Activated CD4-positive, alpha-beta memory T cell treated with anti-CD3 and anti-CD28 coated beads for 36 hours (primary cell): ENCODE measurements around the gene IL6R. TPM values are rescaled to one million over a fixed set of nuclear protein-coding genes. Genes with fewer than 3 reads are reported as not detected.

Experiments used
- CTCF ChIA-PET: fragments of 350-600 bp; sonication (Branson Sonifier 250); formaldehyde crosslinking; loops from one replicate; lab custom pipeline; 2021; ENCODE audit warnings: antibody characterized with exemption, inconsistent platforms; lab: Charles Lee
- POLR2A ChIA-PET: fragments of 350-600 bp; sonication (Branson Sonifier 250); formaldehyde crosslinking; loops from one replicate; lab custom pipeline; 2021; ENCODE audit warnings: antibody characterized with exemption; lab: Charles Lee
- DNase-seq: peaks from one replicate; pipeline ENCODE4 v3.0.0-alpha.2; 2020
- H3K27ac Mint-ChIP-seq: one replicate; pipeline ENCODE4 v1.8.0; 2021; ENCODE audit warnings: mixed read lengths
- H3K27me3 Mint-ChIP-seq: one replicate; pipeline ENCODE4 v1.8.0; 2021; ENCODE audit warnings: mixed read lengths
- H3K36me3 Mint-ChIP-seq: one replicate; pipeline ENCODE4 v1.8.0; 2021; ENCODE audit warnings: mixed read lengths
- H3K4me1 Mint-ChIP-seq: one replicate; pipeline ENCODE4 v1.8.0; 2021; ENCODE audit warnings: low read depth, mixed read lengths
- H3K4me3 Mint-ChIP-seq: one replicate; pipeline ENCODE4 v1.8.0; 2021; ENCODE audit warnings: mild to moderate bottlenecking, mixed read lengths
- H3K9me3 Mint-ChIP-seq: one replicate; pipeline ENCODE4 v1.8.0; 2021; ENCODE audit warnings: mixed read lengths
- intact Hi-C: fragments of 100-400 bp; cut with micrococcal nuclease; formaldehyde crosslinking; loops from one replicate; pipeline ENCODE4 v1.15.1; 2023
- total RNA-seq, 2 experiments: library from RNA; stranded (reverse); gene quantifications; one replicate each; pipeline ENCODE4 v1.2.3, GENCODE V29; 2021

Gene IL6R
- total RNA-seq, 2 experiments from 2014 or later: 30.2 to 30.5 TPM

GRCh38 chr1:154391086-154391770, 13.9 kb upstream of the IL6R start:
- ChIA-PET CTCF (interaction anchor here (1.0 kb wide), 1 partner anchor 12 kb away, joined by 3 read pairs; no protein-coding TSS in a partner anchor), POLR2A (no interaction called here)
- H3K4me1 Mint-ChIP-seq: peaks cover 22% of the 10 kb centered on the region
- DNase-seq: no peak
- intact Hi-C loops: no loop called here
- no peaks in the 10 kb centered on the region for H3K9me3 Mint-ChIP-seq
- no peak overlapping the region for H3K27ac Mint-ChIP-seq
- no peaks in the 10 kb centered on the region for H3K36me3 Mint-ChIP-seq
- H3K4me3 Mint-ChIP-seq: no peak overlapping the region
- H3K27me3 Mint-ChIP-seq: no peaks in the 10 kb centered on the region

DNA sequence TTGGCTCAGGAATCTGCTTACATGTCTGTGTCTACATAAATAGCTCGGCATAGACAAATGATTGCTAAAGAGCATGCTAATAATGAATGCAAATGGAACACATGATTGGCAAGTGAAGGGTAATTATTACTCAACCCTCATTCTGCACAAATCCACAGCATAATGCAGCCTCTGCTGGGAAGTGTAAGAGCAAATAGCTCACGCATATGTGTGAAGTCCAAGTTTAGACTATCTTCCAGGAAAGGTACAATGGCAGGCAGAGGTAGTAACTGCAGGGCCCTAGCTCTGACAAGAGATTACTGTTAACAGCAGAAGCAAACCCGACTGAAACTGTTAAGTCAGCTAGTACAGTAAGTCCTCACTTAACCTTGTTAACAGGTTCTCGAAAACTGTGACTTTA, 7.0 kb upstream of the IL6R start:
- Mint-ChIP-seq H3K4me3 (peak overlapping the region; percentile 51), H3K27me3 (no peaks in the 10 kb centered on the region), H3K27ac (peak overlapping the region; percentile 74), H3K4me1 (peaks cover 44% of the 10 kb centered on the region), H3K9me3 (no peaks in the 10 kb centered on the region), H3K36me3 (no peaks in the 10 kb centered on the region)
- POLR2A ChIA-PET: interaction anchor here (0.6 to 1.5 kb wide), 4 partner anchors 12 to 56 kb away, joined by 3 to 10 read pairs (median 5); no protein-coding TSS in a partner anchor
- no peak for DNase-seq
- intact Hi-C loops: loop anchor here (1.0 to 5.0 kb wide), 2 partner anchors 12 to 34 kb away; no protein-coding TSS in a partner anchor
- CTCF ChIA-PET: interaction anchor here (0.7 to 2.1 kb wide), 7 partner anchors 9 to 619 kb away, joined by 3 to 10 read pairs (median 4); no protein-coding TSS in a partner anchor

- ChIA-PET POLR2A (interaction anchor here (1.2 to 1.5 kb wide), 2 partner anchors 12 to 16 kb away, joined by 6 to 10 read pairs; no protein-coding TSS in a partner anchor), CTCF (interaction anchor here (0.6 to 2.1 kb wide), 9 partner anchors 9 to 619 kb away, joined by 3 to 10 read pairs (median 4); no protein-coding TSS in a partner anchor)
- Mint-ChIP-seq H3K36me3 (no peaks in the 10 kb centered on the region), H3K27me3 (no peaks in the 10 kb centered on the region), H3K4me3 (peak overlapping the region; percentile 37), H3K4me1 (peaks cover 49% of the 10 kb centered on the region), H3K9me3 (no peaks in the 10 kb centered on the region), H3K27ac (peak overlapping the region; percentile 74)
- intact Hi-C loops: loop anchor here (1.0 to 5.0 kb wide), 2 partner anchors 12 to 34 kb away; no protein-coding TSS in a partner anchor
- no peak for DNase-seq
Observed at GRCh38 chr1:154398678-154399077, 6.5 kb upstream of the IL6R start.

DNA sequence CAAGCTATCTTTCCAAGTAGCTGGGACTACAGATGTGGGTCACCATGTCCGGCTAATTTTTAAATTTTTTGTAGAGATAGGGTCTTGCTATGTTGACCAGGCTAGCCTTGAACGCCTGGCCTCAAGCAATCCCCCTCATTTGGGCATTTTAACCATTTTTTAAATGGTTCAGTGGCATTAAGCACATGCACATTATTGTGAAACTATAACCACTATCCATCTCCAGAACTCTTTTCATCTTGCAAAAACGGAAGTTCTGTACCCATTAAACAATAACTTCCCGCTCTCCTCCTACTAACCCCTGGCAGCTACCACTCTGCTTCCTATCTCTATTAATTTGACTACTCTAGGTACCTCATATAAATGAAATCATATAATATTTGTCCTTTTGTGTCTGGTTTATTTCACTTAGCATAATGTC, 4.8 kb upstream of the IL6R start:
- ChIA-PET POLR2A (interaction anchor here (2.1 kb wide), 1 partner anchor 14 kb away, joined by 11 read pairs; no protein-coding TSS in a partner anchor), CTCF (interaction anchor here (1.1 kb wide), 1 partner anchor 146 kb away, joined by 3 read pairs; no protein-coding TSS in a partner anchor)
- H3K4me3 Mint-ChIP-seq: no peak overlapping the region
- no peak for DNase-seq
- peaks cover 64% of the 10 kb centered on the region for H3K4me1 Mint-ChIP-seq
- H3K27me3 Mint-ChIP-seq: no peaks in the 10 kb centered on the region
- H3K9me3 Mint-ChIP-seq: no peaks in the 10 kb centered on the region
- intact Hi-C loops: no loop called here
- H3K27ac Mint-ChIP-seq: peak overlapping the region; percentile 28
- H3K36me3 Mint-ChIP-seq: no peaks in the 10 kb centered on the region

GRCh38 chr1:154402409-154402921, 2.7 kb upstream of the IL6R start:
- CTCF ChIA-PET: interaction anchor here (0.7 to 1.6 kb wide), 7 partner anchors 11 to 77 kb away, joined by 3 to 11 read pairs (median 4); partner anchors contain the start of gene ATP8B2
- POLR2A ChIA-PET: interaction anchor here (0.5 to 0.9 kb wide), 2 partner anchors 12 to 49 kb away, joined by 3 read pairs; no protein-coding TSS in a partner anchor
- Mint-ChIP-seq H3K27ac (peak overlapping the region; percentile 54), H3K27me3 (no peaks in the 10 kb centered on the region), H3K36me3 (no peaks in the 10 kb centered on the region), H3K4me1 (peaks cover 69% of the 10 kb centered on the region), H3K4me3 (no peak overlapping the region), H3K9me3 (no peaks in the 10 kb centered on the region)
- DNase-seq: no peak
- intact Hi-C loops: no loop called here

DNA sequence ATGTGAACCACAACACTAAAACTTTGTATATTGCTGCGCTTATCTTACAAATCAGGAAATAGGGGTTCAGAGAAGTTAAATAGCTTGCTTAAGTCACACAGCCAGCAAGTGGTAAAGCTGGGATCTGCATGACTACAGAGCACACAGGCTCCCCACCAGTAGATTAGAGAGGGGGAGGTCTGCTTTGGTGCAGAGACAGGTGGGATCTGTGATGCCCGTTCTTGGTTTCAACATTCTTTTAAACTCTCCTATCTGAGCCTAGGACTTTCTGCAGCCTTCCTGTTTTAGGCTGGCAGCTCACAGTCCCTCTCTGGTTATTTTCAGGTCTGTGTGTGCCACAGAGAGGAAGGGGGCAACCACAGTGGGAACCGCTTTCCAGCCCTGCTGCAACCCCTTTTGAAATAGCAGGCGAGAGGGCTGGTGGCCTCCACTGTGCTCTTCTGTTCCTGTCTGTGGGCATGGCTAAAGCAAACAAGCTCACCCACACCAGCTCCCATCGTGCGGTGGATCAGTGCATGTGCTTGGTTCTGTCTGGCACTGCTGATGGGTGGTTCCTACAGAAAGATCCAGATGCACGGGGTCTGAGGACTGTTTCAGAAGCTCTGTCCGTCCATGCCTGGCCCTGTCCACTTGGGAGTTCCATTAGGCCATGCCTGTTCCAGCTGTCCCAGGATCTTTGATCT, 1.7 kb upstream of the IL6R start:
- Mint-ChIP-seq H3K9me3 (no peaks in the 10 kb centered on the region), H3K27ac (peak overlapping the region; percentile 79), H3K4me1 (peaks cover 71% of the 10 kb centered on the region), H3K4me3 (peak overlapping the region; percentile 16), H3K27me3 (no peaks in the 10 kb centered on the region), H3K36me3 (peaks cover 1% of the 10 kb centered on the region)
- ChIA-PET POLR2A (interaction anchor here (0.5 to 4.1 kb wide), 5 partner anchors 8 to 49 kb away, joined by 3 to 19 read pairs (median 4); no protein-coding TSS in a partner anchor), CTCF (interaction anchor here (0.6 to 2.1 kb wide), 15 partner anchors 9 to 78 kb away, joined by 3 to 11 read pairs (median 4); partner anchors contain the start of gene ATP8B2)
- peak; percentile 50 for DNase-seq
- intact Hi-C loops: no loop called here

DNA sequence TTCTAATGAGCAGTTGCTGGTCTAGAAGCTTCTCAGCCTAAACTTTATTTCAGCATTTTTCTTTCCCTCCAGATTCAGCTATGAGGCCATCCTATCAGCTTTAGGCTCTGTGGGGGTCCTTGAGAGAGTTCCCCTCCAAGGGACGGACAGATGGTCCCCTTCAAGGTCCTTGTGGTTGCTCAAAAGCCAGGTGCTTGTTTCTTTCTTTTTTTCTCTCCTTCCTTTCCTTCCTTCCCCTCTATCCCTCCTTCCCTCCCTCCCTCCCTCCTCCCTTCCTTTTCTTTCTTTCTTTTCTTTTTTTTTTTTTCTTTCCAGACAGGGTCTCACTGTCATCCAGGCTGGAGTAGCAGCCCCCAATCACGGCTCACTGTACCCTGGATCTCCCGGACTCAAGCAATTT, 1.2 kb upstream of the IL6R start:
- POLR2A ChIA-PET: interaction anchor here (0.6 to 4.1 kb wide), 3 partner anchors 8 to 18 kb away, joined by 4 to 19 read pairs (median 6); no protein-coding TSS in a partner anchor
- Mint-ChIP-seq H3K27me3 (no peaks in the 10 kb centered on the region), H3K27ac (peak overlapping the region; percentile 79), H3K4me3 (peak overlapping the region; percentile 16), H3K4me1 (peaks cover 71% of the 10 kb centered on the region), H3K9me3 (no peaks in the 10 kb centered on the region), H3K36me3 (peaks cover 1% of the 10 kb centered on the region)
- intact Hi-C loops: loop anchor here (1.0 kb wide), 1 partner anchor 18 kb away; no protein-coding TSS in a partner anchor
- DNase-seq: no peak
- CTCF ChIA-PET: interaction anchor here (0.6 to 2.1 kb wide), 10 partner anchors 11 to 78 kb away, joined by 3 to 11 read pairs (median 4); partner anchors contain the start of gene ATP8B2

DNA sequence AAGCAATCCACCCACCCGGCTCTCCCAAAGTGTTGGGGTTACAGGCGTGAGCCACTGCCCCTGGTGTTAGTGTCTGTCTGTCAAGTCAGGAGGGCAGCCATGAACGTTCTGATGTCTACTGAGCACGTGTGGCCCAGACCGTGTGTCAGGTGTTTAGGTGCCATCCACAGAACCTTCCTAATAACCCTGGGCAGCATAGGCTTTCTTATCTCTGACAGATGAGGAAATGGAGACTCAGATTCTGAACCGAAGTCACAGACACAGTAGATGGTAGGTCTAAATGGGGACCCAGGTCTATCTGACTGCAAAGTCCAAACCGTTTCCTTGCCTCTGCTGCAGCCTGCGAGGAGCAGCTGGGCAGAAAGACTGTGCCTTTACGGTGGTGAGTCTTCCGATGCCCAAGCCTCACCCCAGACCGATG, 622 bp upstream of the IL6R start:
- Mint-ChIP-seq H3K9me3 (no peaks in the 10 kb centered on the region), H3K27me3 (no peaks in the 10 kb centered on the region), H3K4me1 (peaks cover 76% of the 10 kb centered on the region), H3K4me3 (peak overlapping the region; percentile 92), H3K27ac (peak overlapping the region; percentile 79), H3K36me3 (peaks cover 1% of the 10 kb centered on the region)
- no peak for DNase-seq
- POLR2A ChIA-PET: interaction anchor here (4.1 kb wide), 1 partner anchor 18 kb away, joined by 19 read pairs; no protein-coding TSS in a partner anchor
- intact Hi-C loops: loop anchor here (1.0 kb wide), 1 partner anchor 18 kb away; no protein-coding TSS in a partner anchor
- CTCF ChIA-PET: interaction anchor here (0.6 to 2.1 kb wide), 5 partner anchors 10 to 63 kb away, joined by 3 to 6 read pairs (median 3); no protein-coding TSS in a partner anchor

DNA sequence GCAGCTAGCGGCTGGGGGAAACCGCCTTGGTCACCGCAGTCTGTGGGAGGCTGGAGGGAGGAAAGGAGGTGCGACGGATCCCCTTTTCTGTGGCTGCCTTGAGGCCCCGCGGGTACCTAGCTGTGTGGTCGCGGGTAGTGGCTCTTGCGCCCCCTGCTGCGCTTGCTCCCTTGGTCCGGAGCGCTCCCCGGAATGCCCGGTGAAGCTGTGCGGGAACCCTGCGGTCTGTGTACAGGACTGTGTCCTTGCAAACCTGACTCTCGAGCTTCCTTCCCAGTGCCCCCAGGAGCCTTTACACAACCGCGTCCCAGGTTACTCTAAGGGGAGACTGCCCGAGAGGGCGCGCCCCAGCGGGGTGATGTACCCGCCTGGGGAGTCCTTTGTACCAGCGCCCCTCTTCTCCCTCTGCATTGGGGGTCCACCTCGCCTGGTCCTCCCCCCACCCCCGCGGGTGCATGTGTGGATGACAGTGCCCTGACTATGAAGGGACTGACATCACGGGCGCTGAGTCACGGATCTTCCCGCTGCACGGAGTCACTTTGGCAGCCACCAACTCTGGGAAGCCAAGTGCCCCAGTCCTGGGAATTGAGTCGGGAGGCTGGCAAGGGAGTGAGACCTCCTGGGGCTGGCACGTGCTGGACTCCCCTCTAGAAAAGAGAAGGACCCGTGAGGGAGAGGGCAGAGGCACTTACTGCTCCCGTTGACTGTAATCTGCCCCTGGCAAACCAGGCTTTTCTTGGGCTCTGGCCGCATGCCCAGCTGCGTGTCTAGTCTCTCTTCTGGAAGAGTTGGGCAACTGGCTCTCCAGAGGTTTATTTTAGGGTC, 816 bp downstream of the IL6R start:
- POLR2A ChIA-PET: interaction anchor here (0.5 to 4.1 kb wide), 6 partner anchors 9 to 60 kb away, joined by 3 to 19 read pairs (median 5); no protein-coding TSS in a partner anchor

DNA sequence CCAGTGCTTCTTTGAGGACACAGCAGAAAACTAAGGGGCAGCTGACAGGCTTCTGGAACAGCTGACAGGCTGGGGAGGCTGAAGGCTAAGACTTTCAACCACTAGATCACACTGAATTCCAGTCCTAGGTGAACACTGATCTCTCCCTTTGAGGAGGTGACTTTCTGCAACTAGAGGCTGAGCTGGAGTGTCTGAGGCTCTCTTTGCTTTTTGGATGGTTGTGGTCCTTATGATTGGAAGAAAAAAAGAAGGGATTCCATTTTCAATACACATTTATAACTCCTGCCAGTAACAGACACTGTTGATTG, 1.4 kb downstream of the IL6R start:
- POLR2A ChIA-PET: interaction anchor here (1.3 to 4.5 kb wide), 5 partner anchors 8 to 57 kb away, joined by 5 to 25 read pairs (median 15); no protein-coding TSS in a partner anchor
- H3K4me1 Mint-ChIP-seq: peaks cover 88% of the 10 kb centered on the region

More for the DNA sequence above, 816 bp downstream of the IL6R start:
- Mint-ChIP-seq H3K36me3 (peaks cover 1% of the 10 kb centered on the region), H3K4me3 (peak overlapping the region; percentile 92), H3K27ac (peak overlapping the region; percentile 93), H3K27me3 (no peaks in the 10 kb centered on the region), H3K4me1 (peaks cover 85% of the 10 kb centered on the region), H3K9me3 (no peaks in the 10 kb centered on the region)
- CTCF ChIA-PET: interaction anchor here (0.7 to 2.7 kb wide), 17 partner anchors 9 to 679 kb away, joined by 3 to 17 read pairs (median 3); no protein-coding TSS in a partner anchor
- peak; percentile 85 for DNase-seq
- intact Hi-C loops: loop anchor here (1.0 to 5.0 kb wide), 3 partner anchors 53 to 201 kb away; partner anchors contain the start of genes ADAR and UBE2Q1

More for the DNA sequence above, 1.4 kb downstream of the IL6R start:
- H3K36me3 Mint-ChIP-seq: peaks cover 3% of the 10 kb centered on the region
- no peaks in the 10 kb centered on the region for H3K9me3 Mint-ChIP-seq
- no peak for DNase-seq
- H3K27me3 Mint-ChIP-seq: no peaks in the 10 kb centered on the region
- intact Hi-C loops: loop anchor here (2.0 to 5.0 kb wide), 2 partner anchors 152 to 201 kb away; partner anchors contain the start of genes ADAR and UBE2Q1
- CTCF ChIA-PET: interaction anchor here (1.1 to 2.7 kb wide), 13 partner anchors 8 to 80 kb away, joined by 3 to 17 read pairs (median 5); no protein-coding TSS in a partner anchor
- peak overlapping the region; percentile 93 for H3K27ac Mint-ChIP-seq
- H3K4me3 Mint-ChIP-seq: peak overlapping the region; percentile 92
